K562 (cell line): Measurements from ENCODE around the gene ACVR1C. TPM values are rescaled to one million over a fixed set of nuclear protein-coding genes. Genes with fewer than 3 reads are reported as not detected.
A peak's percentile ranks its signal among the peaks of the same experiment; 100 is the strongest.

ENCODE experiments used
- ATAC-seq: fragments of 200-7000 bp; cut with Tn5 transposase; 3 replicates; pipeline ENCODE4 v1.9.1; 2020; ENCODE audit warnings: moderate library complexity
- BruUV-seq: library from RNA; stranded (reverse); fragments of 400-500 nt; replicated peaks from 2 replicates; lab custom pipeline; 2021; lab: Mats Ljungman, UMichigan
- CTCF ChIA-PET: fragments of 300-600 bp; formaldehyde crosslinking; extraction: SDS; loops from one replicate; lab custom pipeline; 2021; ENCODE audit warnings: low intra/inter-chr PET ratio; lab: Yijun Ruan, JAX
- POLR2A ChIA-PET: fragments of 300-600, 350-650 bp; sonication (Branson Sonifier 250); formaldehyde crosslinking; extraction: SDS; loops from one replicate; lab custom pipeline; 2021; ENCODE audit warnings: antibody characterized with exemption, inconsistent platforms; lab: Yijun Ruan, JAX
- DNase-seq, 4 experiments: peaks; one replicate each; pipeline versions ENCODE4 v3.0.0 to v3.0.0-alpha.2; 2011 to 2018; ENCODE audit warnings: low spot score in 3 of 4, mixed read lengths in 3 of 4; ENCODE audit errors: extremely low read depth in 1 of 4
- FAIRE-seq: peaks from 2 replicates; lab custom pipeline; 2011; peaks lifted over from hg19 to GRCh38; lab: Jason Lieb, UNC
- H2AFZ ChIP-seq: 2 replicates; pipeline ENCODE4 v1.6.0; 2011; ENCODE audit warnings: low read depth, low read length, control low read depth, inconsistent platforms
- H3K27ac ChIP-seq: fragments of 200-600 bp; 3 replicates; pipeline ENCODE4 v1.8.0; 2011; ENCODE audit warnings: low read depth, mild to moderate bottlenecking, control low read depth, inconsistent platforms, low read length, moderate library complexity, mixed read lengths; ENCODE audit errors: extremely low read depth
- H3K27me3 ChIP-seq, 2 experiments: fragments of 300-600 bp in 1 of 2; 2 replicates in 1 of 2; 3 replicates in 1 of 2; pipeline versions ENCODE4 v1.6.0 to v1.8.0; 2011; ENCODE audit warnings: inconsistent platforms in 2 of 2, low read length in 2 of 2, mild to moderate bottlenecking in 1 of 2, mixed read lengths in 1 of 2, moderate library complexity in 1 of 2; ENCODE audit not compliant: control insufficient read depth in 2 of 2, insufficient read depth in 2 of 2
- H3K36me3 ChIP-seq: fragments of 300-600 bp; 3 replicates; pipeline ENCODE4 v1.8.0; 2011; ENCODE audit warnings: mild to moderate bottlenecking, low read length, inconsistent platforms; ENCODE audit not compliant: control insufficient read depth, insufficient read depth
- H3K4me1 ChIP-seq, 2 experiments: fragments of 200-600 bp in 1 of 2; replicated peaks in 1 of 2; 2 replicates in 1 of 2; 3 replicates in 1 of 2; pipeline versions ENCODE4 v1.5.1 to v1.8.0; 2011; ENCODE audit warnings: inconsistent platforms in 2 of 2, low read length in 2 of 2, mild to moderate bottlenecking in 1 of 2, mixed read lengths in 1 of 2, moderate library complexity in 1 of 2; ENCODE audit not compliant: control insufficient read depth in 2 of 2, insufficient read depth in 2 of 2
- H3K4me2 ChIP-seq: 2 replicates; pipeline ENCODE4 v1.6.1; 2011; ENCODE audit warnings: low read length, control low read depth, inconsistent platforms, mixed read lengths; ENCODE audit not compliant: insufficient read depth
- H3K4me3 ChIP-seq: fragments of 200-600 bp; sonication (generic), shearing (Covaris generic); 2 replicates; pipeline ENCODE4 v1.5.1; 2016; ENCODE audit warnings: control low read depth, inconsistent platforms
- H3K79me2 ChIP-seq: fragments of 200-600 bp; 3 replicates; pipeline ENCODE4 v1.8.0; 2011; ENCODE audit warnings: low read length, inconsistent platforms; ENCODE audit not compliant: control insufficient read depth, insufficient read depth
- H3K9ac ChIP-seq, 2 experiments: 2 replicates each; pipeline versions ENCODE4 v1.6.0 to v1.6.1; 2011; ENCODE audit warnings: low read depth in 2 of 2, low read length in 2 of 2, control low read depth in 1 of 2, inconsistent platforms in 1 of 2, mild to moderate bottlenecking in 1 of 2, mixed read lengths in 1 of 2; ENCODE audit not compliant: insufficient read depth in 1 of 2
- H3K9me1 ChIP-seq: one replicate; pipeline ENCODE4 v1.6.0; 2011; ENCODE audit warnings: inconsistent platforms, mild to moderate bottlenecking, low read length, moderate library complexity; ENCODE audit not compliant: control insufficient read depth, insufficient read depth
- H3K9me3 ChIP-seq: replicated peaks from 2 replicates; pipeline ENCODE4 v1.5.1; 2011; ENCODE audit warnings: low read depth, low read length, inconsistent platforms; ENCODE audit not compliant: control insufficient read depth, insufficient read depth
- H4K20me1 ChIP-seq: replicated peaks from 2 replicates; pipeline ENCODE4 v1.6.1; 2011; ENCODE audit warnings: low read length, inconsistent platforms, mixed read lengths; ENCODE audit not compliant: control insufficient read depth, insufficient read depth
- BCOR ChIP-seq: fragments of 450-650 bp; IDR thresholded peaks from 2 replicates; pipeline ENCODE4 v1.6.1; 2016
- C11orf30 ChIP-seq: fragments of 450-650 bp; IDR thresholded peaks from 2 replicates; pipeline ENCODE4 v1.6.1; 2016; ENCODE audit warnings: low read depth, mild to moderate bottlenecking
- CGGBP1 ChIP-seq: fragments of 250-450 bp; sonication (Bioruptor Pico); IDR thresholded peaks from 2 replicates; pipeline ENCODE4 v1.9.0; 2021; ENCODE audit warnings: mild to moderate bottlenecking
- CUX1 ChIP-seq: fragments of 200-800 bp; sonication (Bioruptor generic); IDR thresholded peaks from 2 replicates; pipeline ENCODE4 v1.6.1; 2016; ENCODE audit warnings: missing genetic modification characterization, missing compliant biosample characterization
- LEF1 ChIP-seq: fragments of 450-650 bp; IDR thresholded peaks from 2 replicates; pipeline ENCODE4 v1.6.1; 2016; ENCODE audit warnings: mild to moderate bottlenecking
- MECOM ChIP-seq: fragments of 250-450 bp; sonication (Bioruptor Pico); IDR thresholded peaks from 2 replicates; pipeline ENCODE4 v1.8.0; 2022; ENCODE audit warnings: inconsistent platforms
- MTF1 ChIP-seq: fragments of 250-450 bp; sonication (Bioruptor Pico); IDR thresholded peaks from 2 replicates; pipeline ENCODE4 v1.9.0; 2021; ENCODE audit warnings: moderate library complexity, mild to moderate bottlenecking, inconsistent platforms, borderline replicate concordance
- PREB ChIP-seq: sonication (generic); formaldehyde crosslinking; IDR thresholded peaks from 2 replicates; pipeline ENCODE4 v1.8.1; 2023; ENCODE audit warnings: mild to moderate bottlenecking, missing genetic modification reagents
- PTBP1 ChIP-seq: fragments of 200-400 bp; formaldehyde crosslinking; IDR thresholded peaks from 2 replicates; pipeline ENCODE4 v1.6.1; 2017; ENCODE audit warnings: low read depth, low read length
- SP1 ChIP-seq: sonication (generic); formaldehyde crosslinking; IDR thresholded peaks from 2 replicates; pipeline ENCODE4 v1.8.1; 2022; ENCODE audit warnings: mild to moderate bottlenecking, missing genetic modification reagents
- ZNF316 ChIP-seq: fragments of 450-650 bp; IDR thresholded peaks from 2 replicates; pipeline ENCODE4 v1.6.1; 2016
- WGBS: fragments of 100-300 bp; shearing (Covaris generic); methylation state at CpG from one replicate; pipeline ENCODE4 v1.1.6; 2016; ENCODE audit warnings: low coverage, mixed read lengths; ENCODE audit not compliant: insufficient coverage; ENCODE audit errors: missing lambda C conversion rate; 5-methylcytosine and 5-hydroxymethylcytosine counted together
- in situ Hi-C: fragments of 300-500 bp; cut with MboI; formaldehyde crosslinking; loops from 4 replicates; pipeline ENCODE4 v1.15.0; 2018; ENCODE audit warnings: inconsistent platforms, mixed read lengths
- intact Hi-C: fragments of 100-400 bp; cut with micrococcal nuclease; formaldehyde crosslinking; loops from 2 replicates; pipeline ENCODE4 v1.14.2; 2022
- polyA plus RNA-seq, 8 experiments: library from polyadenylated mRNA; depleted of rRNA in 4 of 8; stranded (reverse) in 5 of 8; unstranded in 3 of 8; fragments of >200 nt; fragmentation: Nextera tagmentation in 2 of 8; fragmentation: Illumina TruSeq in 1 of 8; extraction: Ambion mirVana in 2 of 8; extraction: Trizol in 1 of 8; gene quantifications; 2 replicates each; pipeline versions ENCODE4 v1.2.1 to v1.2.3, GENCODE V29; 2011 to 2014; ENCODE audit warnings: inconsistent platforms in 1 of 8, missing spikeins in 1 of 8
- total RNA-seq, 7 experiments: library from RNA; depleted of rRNA in 6 of 7; stranded (reverse); fragments of >200 nt in 6 of 7; fragmentation: Illumina TruSeq in 2 of 7; extraction: Trizol in 2 of 7; gene quantifications; 2 replicates each; pipeline versions ENCODE4 v1.2.1 to v1.2.3, GENCODE V29; 2011 to 2021; ENCODE audit warnings: low replicate concordance in 1 of 7

ACVR1C gene
- total and polyA plus RNA-seq, 9 of the 15 experiments (the other 6 are each of a cell fraction or from before 2014, with no cell fraction given): 0.05 to 0.58 (median 0.28) TPM

- intact Hi-C loops (no loop called here), in situ Hi-C loops (no loop called here)
- no peak overlapping the region for H2AFZ ChIP-seq
- H3K9me3 ChIP-seq: no peaks in the 10 kb centered on the region
- no peak for TF ChIP-seq CGGBP1 (CRISPR knock-in tag)
- TF ChIP-seq LEF1: no peak
- no peak for TF ChIP-seq SP1 (CRISPR knock-in tag)
- 0 out of 2 replicates have a peak, but pooled peaks have one; percentile 14 for TF ChIP-seq C11orf30
- peak; percentile 16; the same call in 1 of the 2 replicates for TF ChIP-seq ZNF316
- no peak for TF ChIP-seq PTBP1
- no peak for TF ChIP-seq MTF1
- H3K9me1 ChIP-seq: no peaks in the 10 kb centered on the region
- no peaks in the 10 kb centered on the region for H3K36me3 ChIP-seq
- DNase-seq: no peak
- no peak overlapping the region for H3K9ac ChIP-seq
- H3K27me3 ChIP-seq: 0 out of 5 replicates have a peak, but pooled peaks cover 0 to 2% of the 10 kb centered on the region in 2 experiments
- no TSS peak for BruUV-seq
- H3K4me2 ChIP-seq: no peak overlapping the region
- no peaks in the 10 kb centered on the region for H3K79me2 ChIP-seq
- CTCF ChIA-PET: no interaction called here
- FAIRE-seq: no peak
- POLR2A ChIA-PET: no interaction called here
- H4K20me1 ChIP-seq: no peaks in the 10 kb centered on the region
- H3K27ac ChIP-seq: no peak overlapping the region
- ATAC-seq: no peak
- H3K4me3 ChIP-seq: no peak overlapping the region
- WGBS: 0% methylated on average over 3 of the region's 3 CpGs
- H3K4me1 ChIP-seq: no peaks in the 10 kb centered on the region
Measured at GRCh38 chr2:157559061-157559460, 69.6 kb downstream of the ACVR1C start.

GRCh38 chr2:157557770-157558169 lies 70.9 kb downstream of the ACVR1C start:
- BruUV-seq: no TSS peak
- WGBS: 0% methylated on average over 1 of the region's 1 CpG
- ChIA-PET CTCF (no interaction called here), POLR2A (no interaction called here)
- H3K4me1 ChIP-seq: no peaks in the 10 kb centered on the region
- no peaks in the 10 kb centered on the region for H4K20me1 ChIP-seq
- ATAC-seq (no peak), FAIRE-seq (no peak), DNase-seq (no peak)
- intact Hi-C loops (no loop called here), in situ Hi-C loops (no loop called here)
- H3K9me3 ChIP-seq: no peaks in the 10 kb centered on the region
- no peak overlapping the region for H3K4me3 ChIP-seq
- H3K4me2 ChIP-seq: no peak overlapping the region
- no peaks in the 10 kb centered on the region for H3K79me2 ChIP-seq
- no peaks in the 10 kb centered on the region for H3K9me1 ChIP-seq
- no peak overlapping the region for H2AFZ ChIP-seq
- H3K27ac ChIP-seq: no peak overlapping the region
- no peaks in the 10 kb centered on the region for H3K36me3 ChIP-seq
- H3K27me3 ChIP-seq: 0 out of 5 replicates have a peak, but pooled peaks cover 0 to 2% of the 10 kb centered on the region in 2 experiments
- no peak overlapping the region for H3K9ac ChIP-seq
- TF ChIP-seq MECOM (CRISPR knock-in tag): no peak
- no peak for TF ChIP-seq PREB (CRISPR knock-in tag)
- TF ChIP-seq CUX1: no peak
- no peak for TF ChIP-seq BCOR
